ENCODE results near the gene MTRF1L. TPM values are rescaled to one million over a fixed set of nuclear protein-coding genes. Genes with fewer than 3 reads are reported as not detected.

MTRF1L gene
- total RNA-seq, 2 donors from 2014 or later = 17.3 to 18.7 TPM

- no peaks in the 10 kb centered on the region for H3K27me3 Mint-ChIP-seq (ENCODE audit: insufficient read depth)
- H3K4me1 Mint-ChIP-seq = peaks cover 2% of the 10 kb centered on the region
- no peaks in the 10 kb centered on the region for H3K36me3 ChIP-seq (ENCODE audit: control insufficient read depth, insufficient read depth, low read length)
- peaks cover 9% of the 10 kb centered on the region for H3K9me3 ChIP-seq (ENCODE audit: control insufficient read depth, low read length)
- H3K4me1 ChIP-seq (ENCODE audit: control insufficient read depth, insufficient read depth, low read length) = no peaks in the 10 kb centered on the region
- no peak overlapping the region for H3K27ac ChIP-seq (ENCODE audit: low read depth, low read length)
- no peaks in the 10 kb centered on the region for H3K36me3 Mint-ChIP-seq (ENCODE audit: low read depth)
- H3K4me3 ChIP-seq (ENCODE audit: low read length) = no peak overlapping the region
- 93 to 96% methylated on average over 23 to 24 of the region's 24 CpGs for WGBS, 2 experiments (ENCODE audit: insufficient coverage in 1 of 2, insufficient read length in 1 of 2)
- no peaks in the 10 kb centered on the region for H3K27me3 ChIP-seq (ENCODE audit: control insufficient read depth, insufficient read depth, low read length, poor library complexity, severe bottlenecking)
- H3K9me3 Mint-ChIP-seq = peaks cover 4% of the 10 kb centered on the region
- no peak for DNase-seq
- no peak overlapping the region for H3K4me3 Mint-ChIP-seq
- no peak for TF ChIP-seq CTCF (conservative IDR thresholded peaks at IDR 0.05)
- no peak overlapping the region for H3K27ac Mint-ChIP-seq
- H3K9ac ChIP-seq (ENCODE audit: extremely low read depth, low read length, poor library complexity, severe bottlenecking) = no peak overlapping the region
Observed at GRCh38 chr6:152959333-152959732, 43.2 kb downstream of the MTRF1L start.

- no peak overlapping the region for H3K4me3 ChIP-seq (ENCODE audit: low read length)
- H3K27ac ChIP-seq (ENCODE audit: low read depth, low read length) = no peak overlapping the region
- peaks cover 2% of the 10 kb centered on the region for H3K4me1 Mint-ChIP-seq
- H3K27ac Mint-ChIP-seq = no peak overlapping the region
- no peaks in the 10 kb centered on the region for H3K36me3 Mint-ChIP-seq (ENCODE audit: low read depth)
- H3K27me3 ChIP-seq (ENCODE audit: control insufficient read depth, insufficient read depth, low read length, poor library complexity, severe bottlenecking) = no peaks in the 10 kb centered on the region
- no peaks in the 10 kb centered on the region for H3K4me1 ChIP-seq (ENCODE audit: control insufficient read depth, insufficient read depth, low read length)
- 78 to 89% methylated on average over 1 of the region's 1 CpG for WGBS, 2 experiments (ENCODE audit: insufficient coverage in 1 of 2, insufficient read length in 1 of 2)
- no peak for DNase-seq
- TF ChIP-seq CTCF (conservative IDR thresholded peaks at IDR 0.05) = no peak
- H3K9me3 ChIP-seq (ENCODE audit: control insufficient read depth, low read length) = peaks cover 9% of the 10 kb centered on the region
- H3K4me3 Mint-ChIP-seq = no peak overlapping the region
- H3K9me3 Mint-ChIP-seq = peaks cover 4% of the 10 kb centered on the region
- no peak overlapping the region for H3K9ac ChIP-seq (ENCODE audit: extremely low read depth, low read length, poor library complexity, severe bottlenecking)
- H3K36me3 ChIP-seq (ENCODE audit: control insufficient read depth, insufficient read depth, low read length) = no peaks in the 10 kb centered on the region
- no peaks in the 10 kb centered on the region for H3K27me3 Mint-ChIP-seq (ENCODE audit: insufficient read depth)
Observed at GRCh38 chr6:152957796-152958195, 44.7 kb downstream of the MTRF1L start.

- no peaks in the 10 kb centered on the region for H3K36me3 ChIP-seq (ENCODE audit: control insufficient read depth, insufficient read depth, low read length)
- Mint-ChIP-seq H3K9me3 (peaks cover 4% of the 10 kb centered on the region), H3K4me3 (no peak overlapping the region), H3K27ac (no peak overlapping the region), H3K27me3 (ENCODE audit: insufficient read depth) (no peaks in the 10 kb centered on the region), H3K36me3 (ENCODE audit: low read depth) (no peaks in the 10 kb centered on the region), H3K4me1 (no peaks in the 10 kb centered on the region)
- H3K27ac ChIP-seq (ENCODE audit: low read depth, low read length) = no peak overlapping the region
- H3K27me3 ChIP-seq (ENCODE audit: control insufficient read depth, insufficient read depth, low read length, poor library complexity, severe bottlenecking) = no peaks in the 10 kb centered on the region
- H3K4me1 ChIP-seq (ENCODE audit: control insufficient read depth, insufficient read depth, low read length) = no peaks in the 10 kb centered on the region
- TF ChIP-seq CTCF (conservative IDR thresholded peaks at IDR 0.05) = peak; percentile 68
- no peak overlapping the region for H3K9ac ChIP-seq (ENCODE audit: extremely low read depth, low read length, poor library complexity, severe bottlenecking)
- H3K9me3 ChIP-seq (ENCODE audit: control insufficient read depth, low read length) = peaks cover 9% of the 10 kb centered on the region
- WGBS, 2 experiments (ENCODE audit: insufficient coverage in 1 of 2, insufficient read length in 1 of 2) = 86% methylated on average over 3 of the region's 3 CpGs; no CpG with 5 or more reads in 1 of the 2 experiments
- no peak for DNase-seq
- no peak overlapping the region for H3K4me3 ChIP-seq (ENCODE audit: low read length)
Observed at GRCh38 chr6:152954443-152954842, 48.1 kb downstream of the MTRF1L start.

Measured in endodermal cell (in vitro differentiated cells).